H1 (cell line): Measurements from ENCODE around the gene CSNK1A1. TPM values are rescaled to one million over a fixed set of nuclear protein-coding genes. Genes with fewer than 3 reads are reported as not detected.

Experiments used
- CTCF ChIA-PET: fragments of 300-600 bp; sonication (Branson Sonifier 250); formaldehyde crosslinking; loops from one replicate; lab custom pipeline; 2021; ENCODE audit not compliant: partially characterized antibody; lab: Charles Lee
- POLR2A ChIA-PET: fragments of 300-600 bp; sonication (Branson Sonifier 250); formaldehyde crosslinking; loops from one replicate; lab custom pipeline; 2021; ENCODE audit warnings: inconsistent platforms; ENCODE audit not compliant: partially characterized antibody; lab: Charles Lee
- DNase-seq, 2 experiments: peaks; one replicate each; pipeline versions ENCODE4 v3.0.0 to v3.0.0-alpha.2; 2010 to 2022; ENCODE audit warnings: low spot score in 2 of 2, low read depth in 1 of 2, mixed read lengths in 1 of 2
- FAIRE-seq: peaks from 2 replicates; lab custom pipeline; 2011; peaks lifted over from hg19 to GRCh38; lab: Jason Lieb, UNC
- H2AFZ ChIP-seq: 2 replicates; pipeline ENCODE4 v1.8.1; 2012; ENCODE audit warnings: low read length, inconsistent platforms
- H2AK5ac ChIP-seq: 2 replicates; pipeline ENCODE4 v1.6.1; 2013; ENCODE audit warnings: low read depth, low read length
- H2BK120ac ChIP-seq: replicated peaks from 2 replicates; pipeline ENCODE3; 2013; ENCODE audit warnings: low read depth, low read length, inconsistent platforms
- H2BK12ac ChIP-seq: 2 replicates; pipeline ENCODE4 v1.6.1; 2013; ENCODE audit warnings: low read depth, low read length
- H2BK15ac ChIP-seq: 2 replicates; pipeline ENCODE4 v1.6.1; 2013; ENCODE audit warnings: low read length
- H2BK20ac ChIP-seq: 2 replicates; pipeline ENCODE4 v1.6.1; 2013; ENCODE audit warnings: low read length
- H2BK5ac ChIP-seq: 2 replicates; pipeline ENCODE4 v1.6.1; 2013; ENCODE audit warnings: low read depth, low read length
- H3K14ac ChIP-seq: 2 replicates; pipeline ENCODE4 v1.6.1; 2013; ENCODE audit warnings: inconsistent platforms; ENCODE audit not compliant: insufficient read length
- H3K18ac ChIP-seq: 2 replicates; pipeline ENCODE4 v1.6.1; 2013; ENCODE audit warnings: low read length; ENCODE audit errors: extremely low read depth
- H3K23ac ChIP-seq: 2 replicates; pipeline ENCODE4 v1.6.1; 2013; ENCODE audit warnings: inconsistent platforms; ENCODE audit not compliant: insufficient read length
- H3K23me2 ChIP-seq: 2 replicates; pipeline ENCODE4 v1.6.1; 2013; ENCODE audit warnings: low read depth, low read length
- H3K27ac ChIP-seq: 2 replicates; pipeline ENCODE4 v1.6.1; 2011; ENCODE audit warnings: low read depth, low read length, inconsistent platforms
- H3K27me3 ChIP-seq, 4 experiments: replicated peaks in 1 of 4; 1 replicate in 1 of 4; 2 replicates in 3 of 4; pipeline versions ENCODE4 v1.6.1 to v1.8.1; 2011 to 2013; ENCODE audit warnings: low read length in 3 of 4, mild to moderate bottlenecking in 3 of 4, inconsistent platforms in 2 of 4, mixed read lengths in 2 of 4, moderate library complexity in 1 of 4; ENCODE audit not compliant: control insufficient read depth in 3 of 4, insufficient read depth in 3 of 4; ENCODE audit errors: extremely low read depth in 1 of 4
- H3K36me3 ChIP-seq, 4 experiments: 2 replicates each; pipeline versions ENCODE4 v1.6.1 to v1.8.1; 2011 to 2013; ENCODE audit warnings: mild to moderate bottlenecking in 4 of 4, low read length in 3 of 4, moderate library complexity in 2 of 4, control low read depth in 1 of 4, inconsistent platforms in 1 of 4; ENCODE audit not compliant: insufficient read depth in 4 of 4, control insufficient read depth in 2 of 4
- H3K4ac ChIP-seq: replicated peaks from 2 replicates; pipeline ENCODE3; 2013; ENCODE audit warnings: low read length, low read depth, mixed read lengths, inconsistent platforms; ENCODE audit not compliant: insufficient read length
- H3K4me1 ChIP-seq, 4 experiments: replicated peaks in 1 of 4; 1 replicate in 1 of 4; 2 replicates in 3 of 4; pipeline versions ENCODE4 v1.6.1 to v1.8.1; 2011 to 2013; ENCODE audit warnings: low read length in 3 of 4, inconsistent platforms in 2 of 4, mixed read lengths in 1 of 4; ENCODE audit not compliant: insufficient read depth in 4 of 4, control insufficient read depth in 3 of 4
- H3K4me2 ChIP-seq, 2 experiments: 2 replicates each; pipeline versions ENCODE4 v1.6.1 to v1.8.1; 2011 to 2013; ENCODE audit warnings: low read depth in 2 of 2, low read length in 2 of 2, control low read depth in 1 of 2, inconsistent platforms in 1 of 2, mild to moderate bottlenecking in 1 of 2; ENCODE audit not compliant: insufficient read depth in 1 of 2
- H3K4me3 ChIP-seq, 4 experiments: fragments of 200-600, 300-600 bp in 1 of 4; sonication (generic), shearing (Covaris generic), sonication (Bioruptor Twin) in 1 of 4; 2 replicates each; pipeline versions ENCODE4 v1.5.1 to v1.8.1; 2011 to 2016; ENCODE audit warnings: low read length in 4 of 4, low read depth in 3 of 4, control low read depth in 2 of 4, inconsistent platforms in 2 of 4, mild to moderate bottlenecking in 2 of 4, mixed read lengths in 1 of 4, moderate library complexity in 1 of 4; ENCODE audit not compliant: insufficient read depth in 2 of 4; ENCODE audit errors: extremely low read depth in 1 of 4
- H3K56ac ChIP-seq: replicated peaks from 2 replicates; pipeline ENCODE3; 2013; ENCODE audit warnings: low read depth, mild to moderate bottlenecking, mixed read lengths, low read length, inconsistent platforms; ENCODE audit not compliant: insufficient read length
- H3K79me1 ChIP-seq: 2 replicates; pipeline ENCODE4 v1.6.1; 2013; ENCODE audit warnings: low read depth, low read length, control low read depth
- H3K79me2 ChIP-seq, 2 experiments: 2 replicates each; pipeline versions ENCODE4 v1.6.1 to v1.8.1; 2012 to 2013; ENCODE audit warnings: low read length in 2 of 2, mild to moderate bottlenecking in 2 of 2, inconsistent platforms in 1 of 2; ENCODE audit not compliant: insufficient read depth in 2 of 2, control insufficient read depth in 1 of 2
- H3K9ac ChIP-seq, 4 experiments: replicated peaks in 1 of 4; 1 replicate in 1 of 4; 2 replicates in 3 of 4; pipeline versions ENCODE4 v1.6.1 to v1.8.1; 2011 to 2013; ENCODE audit warnings: low read depth in 3 of 4, low read length in 3 of 4, control low read depth in 2 of 4, mild to moderate bottlenecking in 2 of 4, moderate library complexity in 2 of 4, inconsistent platforms in 1 of 4; ENCODE audit errors: extremely low read depth in 1 of 4
- H3K9me3 ChIP-seq, 2 experiments: 2 replicates each; pipeline versions ENCODE4 v1.6.1 to v1.8.1; 2012 to 2013; ENCODE audit warnings: mild to moderate bottlenecking in 2 of 2, moderate library complexity in 2 of 2, control low read depth in 1 of 2, inconsistent platforms in 1 of 2, low read depth in 1 of 2, low read length in 1 of 2, mixed read lengths in 1 of 2; ENCODE audit not compliant: insufficient read depth in 2 of 2
- H4K20me1 ChIP-seq, 2 experiments: replicated peaks in 1 of 2; 2 replicates each; pipeline versions ENCODE3 to v1.8.1; 2011 to 2013; ENCODE audit warnings: inconsistent platforms in 2 of 2, low read length in 2 of 2, mild to moderate bottlenecking in 1 of 2; ENCODE audit not compliant: insufficient read depth in 2 of 2, control insufficient read depth in 1 of 2
- H4K5ac ChIP-seq: 2 replicates; pipeline ENCODE4 v1.6.1; 2013; ENCODE audit warnings: low read length, low read depth, mixed read lengths, inconsistent platforms; ENCODE audit not compliant: insufficient read length
- H4K8ac ChIP-seq: 2 replicates; pipeline ENCODE4 v1.8.0; 2013; ENCODE audit warnings: mild to moderate bottlenecking, moderate library complexity, low read length, inconsistent platforms; ENCODE audit not compliant: insufficient read depth; ENCODE audit errors: extremely low read depth
- H4K91ac ChIP-seq: replicated peaks from 2 replicates; pipeline ENCODE3; 2013; ENCODE audit warnings: low read length, mixed read lengths, inconsistent platforms; ENCODE audit not compliant: insufficient read length
- CHD1 ChIP-seq: IDR thresholded peaks from 2 replicates; pipeline ENCODE4 v1.6.1; 2012; ENCODE audit warnings: low read depth, low read length, improper control_type of control experiment
- CTCF ChIP-seq, 3 experiments: IDR thresholded peaks; 1 replicate in 2 of 3; 2 replicates in 1 of 3; pipeline versions ENCODE4 v1.5.1 to v1.6.1; 2011; ENCODE audit warnings: low read length in 3 of 3, mild to moderate bottlenecking in 3 of 3, inconsistent platforms in 2 of 3, low read depth in 1 of 3, moderate library complexity in 1 of 3; ENCODE audit not compliant: insufficient read depth in 1 of 3; ENCODE audit errors: control extremely low read depth in 1 of 3
- EGR1 ChIP-seq: IDR thresholded peaks from 2 replicates; pipeline ENCODE4 v1.6.1; 2011; ENCODE audit warnings: low read depth, low read length, borderline replicate concordance
- EZH2 ChIP-seq: fragments of 200-600 bp; sonication (generic); IDR thresholded peaks from 2 replicates; pipeline ENCODE4 v1.7.1; 2012; ENCODE audit warnings: low read depth, mild to moderate bottlenecking, moderate library complexity, low read length, inconsistent platforms; ENCODE audit not compliant: severe bottlenecking
- GABPA ChIP-seq: IDR thresholded peaks from 2 replicates; pipeline ENCODE4 v1.6.1; 2011; ENCODE audit warnings: mild to moderate bottlenecking, low read length, moderate library complexity, borderline replicate concordance; ENCODE audit not compliant: insufficient read depth
- GTF2F1 ChIP-seq: IDR thresholded peaks from 2 replicates; pipeline ENCODE4 v1.6.1; 2012; ENCODE audit warnings: low read depth, low read length, improper control_type of control experiment, borderline replicate concordance
- JUN ChIP-seq: IDR thresholded peaks from 2 replicates; pipeline ENCODE4 v1.6.1; 2011; ENCODE audit warnings: low read depth, mild to moderate bottlenecking, improper control_type of control experiment, low read length
- RFX5 ChIP-seq: IDR thresholded peaks from 2 replicates; pipeline ENCODE4 v1.6.1; 2011; ENCODE audit warnings: low read depth, low read length, improper control_type of control experiment, borderline replicate concordance
- RXRA ChIP-seq: IDR thresholded peaks from 2 replicates; pipeline ENCODE4 v1.6.1; 2011; ENCODE audit warnings: low read depth, mild to moderate bottlenecking, low read length, moderate library complexity; ENCODE audit not compliant: insufficient read depth
- SP4 ChIP-seq: IDR thresholded peaks from 2 replicates; pipeline ENCODE4 v1.6.1; 2012; ENCODE audit warnings: low read length, inconsistent platforms
- SUZ12 ChIP-seq: fragments of 200-600 bp; sonication (generic); IDR thresholded peaks from 2 replicates; pipeline ENCODE4 v1.6.1; 2012; ENCODE audit warnings: mild to moderate bottlenecking, inconsistent platforms, low read length, moderate library complexity, mixed read lengths
- TBP ChIP-seq: IDR thresholded peaks from 2 replicates; pipeline ENCODE4 v1.6.1; 2011; ENCODE audit warnings: low read depth, low read length, improper control_type of control experiment
- WGBS, 2 experiments: shearing (Covaris generic) in 1 of 2; methylation state at CpG; one replicate each; pipeline versions ENCODE4 v1.1.6 to v1.1.7; 2013 to 2015; ENCODE audit warnings: low lambda C conversion rate in 2 of 2, mixed read lengths in 2 of 2, inconsistent platforms in 1 of 2, low coverage in 1 of 2, missing lambda C conversion rate in 1 of 2; ENCODE audit not compliant: insufficient replicate concordance in 2 of 2, insufficient coverage in 1 of 2, insufficient read length in 1 of 2; ENCODE audit errors: extremely low coverage in 1 of 2, missing lambda C conversion rate in 1 of 2; 5-methylcytosine and 5-hydroxymethylcytosine counted together
- polyA plus RNA-seq, 7 experiments: library from polyadenylated mRNA; depleted of rRNA in 3 of 7; stranded (reverse) in 5 of 7; unstranded in 2 of 7; fragments of >200 nt in 5 of 7; fragments of 200-250 nt in 2 of 7; gene quantifications; 1 replicate in 5 of 7; 2 replicates in 1 of 7; 4 replicates in 1 of 7; pipeline versions ENCODE4 v1.2.1 to v1.2.3, GENCODE V29; 2011 to 2013; ENCODE audit warnings: missing spikeins in 2 of 7, mixed read lengths in 2 of 7
- total RNA-seq: library from RNA; stranded (reverse); fragmentation: NEBNext Ultra II Directional; extraction: Animal tissue kit (Norgen Biotek cat#: 25700); gene quantifications from 2 replicates; pipeline ENCODE4 v1.2.1, GENCODE V29; 2021

CSNK1A1 gene
- total and polyA plus RNA-seq, 2 of the 8 experiments (the other 6 are each of a cell fraction or from before 2014, with no cell fraction given): 61.2 to 244 TPM

GRCh38 chr5:149493316-149493715 is 57.9 kb downstream of the CSNK1A1 start:
- Histone ChIP-seq H3K27ac (no peak overlapping the region), H4K20me1 (no peaks in the 10 kb centered on the region), H3K18ac (no peak overlapping the region), H3K9ac (no peak overlapping the region), H3K4me1 (peaks cover 0 to 5% (median 0%) of the 10 kb centered on the region in 4 experiments; a peak in 2 of 7 replicates), H3K23ac (no peak overlapping the region), H4K91ac (no peak overlapping the region), H2BK12ac (no peak overlapping the region), H3K23me2 (no peaks in the 10 kb centered on the region), H3K4me2 (no peak overlapping the region), H4K5ac (no peak overlapping the region), H2AFZ (no peak overlapping the region), H3K4me3 (no peak overlapping the region), H3K14ac (no peak overlapping the region), H3K27me3 (peaks cover 0 to 1% (median 0%) of the 10 kb centered on the region in 4 experiments; a peak in 1 of 7 replicates), H4K8ac (no peak overlapping the region), H3K4ac (no peak overlapping the region), H2BK20ac (no peak overlapping the region), H3K79me1 (no peaks in the 10 kb centered on the region), H3K56ac (no peak overlapping the region), H2AK5ac (no peak overlapping the region), H3K9me3 (no peaks in the 10 kb centered on the region), H2BK120ac (no peak overlapping the region), H2BK5ac (no peak overlapping the region), H3K36me3 (peaks cover 0 to 38% (median 2%) of the 10 kb centered on the region in 4 experiments; a peak in 5 of 8 replicates), H3K79me2 (no peaks in the 10 kb centered on the region), H2BK15ac (no peak overlapping the region)
- WGBS, 2 experiments: 94% methylated on average over 2 of the region's 2 CpGs; no CpG with 5 or more reads in 1 of the 2 experiments
- POLR2A ChIA-PET: interaction anchor here (0.7 to 5.2 kb wide), 6 partner anchors 8 to 125 kb away, joined by 3 to 34 read pairs (median 6); partner anchors contain the start of gene CSNK1A1
- DNase-seq: no peak
- CTCF ChIA-PET: interaction anchor here (1.1 to 1.7 kb wide), 2 partner anchors 51 to 54 kb away, joined by 4 to 6 read pairs; no protein-coding TSS in a partner anchor
- no peak for FAIRE-seq
- TF ChIP-seq RXRA (no peak), SUZ12 (no peak), EGR1 (no peak), SP4 (no peak), GABPA (no peak), GTF2F1 (no peak), RFX5 (no peak), CHD1 (no peak), TBP (no peak), JUN (no peak), EZH2 (no peak), CTCF (IDR thresholded peaks at IDR 0.05; ENCODE audit: control extremely low read depth in 1 of 3, insufficient read depth in 1 of 3, low read depth in 1 of 3, low read length in 3 of 3) (no peak)
